Stimulated activated CD8-positive, alpha-beta memory T cell treated with anti-CD3 and anti-CD28 coated beads, Interleukin-7, amount 100 ng/mL, for 48 hours (primary cell): Measurements from ENCODE around the gene KAT6B.

Experiments
- DNase-seq, 2 donors: peaks; one replicate each; pipeline ENCODE4 v3.0.0-alpha.2; 2020; ENCODE audit warnings: low read depth in 1 of 2; ENCODE audit errors: extremely low read depth in 1 of 2

Gene KAT6B

DNA sequence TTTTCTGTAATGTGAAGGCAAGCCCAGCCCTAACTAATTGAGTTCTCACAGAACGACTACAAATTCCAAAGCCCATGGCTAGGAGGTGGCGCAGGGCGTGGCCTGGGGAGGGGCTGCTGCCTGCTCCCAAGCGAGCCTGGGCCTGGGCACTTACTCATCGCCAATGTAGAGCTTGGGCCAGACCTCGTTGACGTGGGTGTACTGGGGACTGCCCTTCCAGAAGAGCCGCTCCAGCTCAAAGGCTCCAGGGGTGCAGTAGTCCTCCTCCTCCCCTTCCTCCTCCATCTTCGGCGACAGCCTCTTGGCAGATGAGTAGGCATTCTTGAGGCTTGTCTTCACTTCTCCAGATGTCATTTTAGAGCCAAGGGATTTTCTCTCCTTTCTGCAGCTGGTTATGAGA is 231.8 kb downstream of the KAT6B start:
- DNase-seq, result no peak

DNA sequence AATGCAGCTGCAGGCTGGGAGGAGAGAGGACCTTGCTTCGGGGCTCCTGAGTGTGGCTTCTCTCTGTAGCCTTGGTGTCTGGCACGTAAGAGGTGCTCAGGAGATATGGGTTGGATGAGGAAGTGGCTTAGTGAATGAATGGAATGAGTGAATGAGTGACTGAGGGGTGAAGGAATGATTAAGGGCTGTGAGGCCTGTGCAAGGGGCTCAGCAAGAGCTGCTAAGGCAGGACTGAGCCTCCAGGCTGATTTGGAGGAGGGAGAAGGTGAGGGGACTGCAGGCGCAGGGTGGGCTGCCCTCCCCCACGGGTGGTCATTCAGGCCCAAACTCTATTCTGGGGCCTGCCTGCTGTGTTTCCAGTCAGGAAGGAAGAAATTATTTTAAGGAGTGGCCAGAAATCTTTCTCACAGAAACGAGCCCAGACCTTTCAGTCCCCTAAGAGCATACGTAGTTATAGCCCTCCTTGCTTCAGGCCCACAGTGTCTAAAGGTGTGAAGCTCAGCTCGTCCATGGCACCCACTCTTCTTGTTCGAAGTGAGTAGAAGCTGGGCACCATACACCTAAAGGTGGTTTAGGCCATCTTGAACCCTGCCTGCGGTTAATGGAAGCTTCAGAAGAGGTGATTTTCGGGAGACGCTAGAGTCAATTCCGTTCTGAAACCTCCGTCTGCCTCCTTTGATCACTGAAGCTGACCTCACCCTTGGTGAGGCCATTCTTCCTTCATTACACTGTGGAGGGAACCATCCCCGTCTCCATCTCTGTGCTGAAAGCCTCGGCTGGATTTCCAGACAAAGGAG is 235.5 kb downstream of the KAT6B start:
- DNase-seq, result no peak

DNA sequence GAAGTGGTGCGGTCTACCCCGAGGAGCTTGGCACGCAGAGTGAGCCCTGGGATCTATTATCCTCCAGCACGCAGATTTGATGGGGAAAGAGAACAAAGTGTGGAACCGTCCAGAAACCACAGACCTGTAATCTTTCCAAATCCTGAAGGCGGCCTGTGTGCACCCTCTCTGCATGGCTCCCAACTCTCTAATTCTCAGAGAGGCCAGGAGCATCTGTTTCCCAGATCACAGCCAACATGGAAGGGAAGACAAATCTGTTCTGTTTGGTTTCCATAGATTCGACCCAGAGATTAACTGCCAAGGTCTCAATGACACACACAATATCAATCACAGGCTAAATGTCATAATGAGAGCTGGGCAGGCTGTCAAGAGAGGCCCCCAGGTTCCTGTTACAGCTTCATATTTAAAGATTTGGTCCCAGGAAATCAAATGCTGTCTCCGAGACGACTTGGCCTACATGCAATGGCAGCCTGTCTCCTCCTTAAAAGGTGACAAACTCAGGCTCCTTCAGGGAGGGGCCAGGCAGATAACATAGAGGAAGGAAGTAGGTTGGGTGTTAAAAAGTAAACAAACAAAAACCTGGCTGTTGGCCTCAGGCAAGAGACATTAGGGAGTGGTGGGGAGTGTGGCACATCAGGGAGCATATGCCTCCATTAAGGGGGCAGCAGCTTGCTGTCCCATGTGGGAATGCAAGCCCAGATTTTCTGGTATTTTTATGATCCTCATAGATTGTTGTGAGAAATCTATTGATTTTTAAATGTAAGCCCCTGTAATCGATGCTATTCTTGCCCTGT is 236.3 kb downstream of the KAT6B start:
- no peak for DNase-seq

DNA sequence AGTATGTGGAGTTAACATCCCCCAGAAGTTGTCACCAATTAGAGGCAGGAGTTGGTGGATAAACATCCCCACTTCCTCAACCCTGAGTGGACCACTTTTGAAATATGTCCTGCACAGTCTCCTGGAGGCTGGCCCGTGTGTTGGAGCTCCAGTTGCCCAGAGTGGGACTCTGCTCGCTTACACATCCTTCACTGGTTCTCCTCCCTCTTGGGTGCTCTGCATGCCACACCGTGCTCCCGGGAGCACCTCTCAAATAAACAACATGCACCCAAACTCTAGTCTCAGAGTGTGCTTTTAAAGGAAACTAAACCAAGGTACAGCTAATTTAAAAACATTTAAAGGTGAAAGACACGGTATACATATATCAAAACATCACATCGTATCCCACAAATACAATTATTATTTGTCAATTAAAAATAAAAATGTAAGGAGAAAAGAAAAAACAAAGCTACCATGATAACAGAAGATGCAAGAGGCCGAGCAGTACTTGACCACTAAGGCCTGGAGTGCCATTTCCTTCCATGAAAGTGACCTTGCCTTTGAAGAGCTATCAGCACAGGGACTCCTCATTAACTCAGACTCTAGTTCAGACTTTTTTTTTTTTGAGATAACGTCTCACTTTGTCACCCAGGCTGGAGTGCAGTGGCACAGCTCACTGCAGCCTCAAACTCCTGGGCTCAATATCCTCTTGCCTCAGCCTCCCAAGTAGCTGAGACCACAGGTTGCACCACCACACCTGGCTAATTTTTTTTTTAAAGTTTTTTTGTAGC is 237.2 kb downstream of the KAT6B start:
- DNase-seq, result no peak

DNA sequence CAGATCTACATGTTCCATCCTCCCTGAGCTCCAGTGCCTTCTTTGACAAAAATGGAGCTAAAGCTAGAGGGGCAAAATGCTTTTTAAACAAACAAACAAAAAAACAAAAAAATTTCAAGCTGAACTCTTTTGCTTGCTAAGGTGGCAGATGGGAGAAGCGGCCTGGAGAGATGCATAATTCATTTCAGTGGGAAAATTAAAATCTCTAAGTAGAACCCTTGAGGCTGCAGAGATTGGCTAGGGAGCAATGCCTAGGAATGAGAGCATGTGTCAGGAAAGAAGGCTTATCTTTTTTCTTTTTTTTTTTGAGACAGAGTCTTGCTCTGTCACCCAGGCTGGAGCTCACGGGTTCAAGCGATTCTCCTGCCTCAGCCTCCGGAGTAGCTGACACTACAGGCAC is 238.7 kb downstream of the KAT6B start:
- DNase-seq, result no peak

DNA sequence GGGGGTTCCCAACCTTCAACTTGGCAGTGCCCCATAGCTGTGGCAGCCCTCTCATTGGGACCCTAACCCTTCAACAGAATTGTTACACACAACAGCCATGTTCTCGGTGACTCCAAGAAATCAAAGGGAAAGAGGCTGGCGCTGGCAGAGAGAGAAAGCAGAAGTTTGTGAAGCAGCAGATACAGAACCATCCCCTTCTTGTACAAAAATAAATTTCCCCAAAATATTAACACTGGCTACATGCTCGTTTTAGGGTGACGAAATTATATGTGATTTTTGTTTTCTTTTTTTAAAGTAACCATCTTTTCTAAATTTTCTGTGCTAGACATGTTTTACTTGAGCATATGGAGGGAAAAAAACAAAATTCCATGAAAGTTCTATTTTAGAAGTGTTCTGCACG is 239.9 kb downstream of the KAT6B start:
- DNase-seq, result no peak

DNA sequence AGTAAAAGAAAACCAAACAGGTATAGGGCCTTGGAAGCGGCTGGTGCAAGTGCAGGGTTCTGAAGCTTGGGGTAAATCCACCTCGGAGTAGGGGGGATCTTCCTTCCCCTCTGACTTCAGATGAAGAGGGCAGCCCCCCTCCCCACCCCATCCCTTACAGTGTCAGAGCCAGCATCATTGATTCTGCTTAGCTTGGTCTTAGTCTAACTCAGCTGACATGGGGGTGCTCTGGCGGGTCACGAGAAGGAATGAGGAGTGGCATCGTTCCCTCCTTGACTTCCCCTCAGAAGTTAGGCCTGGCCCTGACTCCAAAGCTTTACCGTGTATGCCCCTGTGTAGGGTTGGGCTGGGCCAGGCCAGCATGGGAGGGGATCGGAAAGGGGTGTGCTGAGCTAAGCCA is 240.9 kb downstream of the KAT6B start:
- DNase-seq, result no peak

DNA sequence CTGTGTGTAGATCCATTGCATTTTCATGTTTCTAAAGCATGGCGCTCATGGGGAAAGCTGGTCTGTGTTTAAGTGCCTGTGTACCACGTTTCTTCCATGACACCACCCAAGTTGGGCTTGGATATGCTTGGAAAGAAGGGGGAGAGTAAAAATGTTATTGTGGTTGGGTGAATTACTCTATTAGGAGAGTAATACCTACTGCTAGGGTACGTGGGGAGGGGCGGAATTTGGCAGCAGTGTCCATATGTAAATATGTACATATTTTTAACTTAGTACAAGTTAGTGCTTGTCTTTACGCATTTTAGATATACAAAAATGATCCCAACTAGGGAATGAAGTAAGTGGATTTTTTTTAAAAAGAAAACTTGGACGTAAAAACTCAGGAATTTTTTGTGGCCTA is 242.1 kb downstream of the KAT6B start:
- no peak for DNase-seq

DNA sequence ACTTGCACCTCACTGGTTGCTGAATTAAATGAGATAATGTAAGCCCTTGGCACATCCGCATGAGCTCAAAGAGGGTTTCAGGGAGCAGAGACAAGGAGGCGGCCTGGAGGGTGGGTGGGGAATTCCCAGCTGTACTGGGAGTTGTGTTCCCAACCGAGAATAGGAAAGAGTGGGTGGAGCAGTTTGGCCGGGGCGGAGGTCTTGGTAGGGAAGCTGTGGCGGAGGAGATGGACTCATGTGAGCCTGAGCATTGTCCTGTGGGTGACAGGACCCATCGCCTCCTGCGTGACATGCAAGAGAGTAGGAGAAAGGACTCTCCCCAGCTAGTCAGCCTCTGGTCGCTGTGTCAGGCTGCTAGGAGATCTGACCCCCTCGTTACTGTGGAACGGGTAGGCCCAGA is 244.1 kb downstream of the KAT6B start:
- DNase-seq, result no peak

DNA sequence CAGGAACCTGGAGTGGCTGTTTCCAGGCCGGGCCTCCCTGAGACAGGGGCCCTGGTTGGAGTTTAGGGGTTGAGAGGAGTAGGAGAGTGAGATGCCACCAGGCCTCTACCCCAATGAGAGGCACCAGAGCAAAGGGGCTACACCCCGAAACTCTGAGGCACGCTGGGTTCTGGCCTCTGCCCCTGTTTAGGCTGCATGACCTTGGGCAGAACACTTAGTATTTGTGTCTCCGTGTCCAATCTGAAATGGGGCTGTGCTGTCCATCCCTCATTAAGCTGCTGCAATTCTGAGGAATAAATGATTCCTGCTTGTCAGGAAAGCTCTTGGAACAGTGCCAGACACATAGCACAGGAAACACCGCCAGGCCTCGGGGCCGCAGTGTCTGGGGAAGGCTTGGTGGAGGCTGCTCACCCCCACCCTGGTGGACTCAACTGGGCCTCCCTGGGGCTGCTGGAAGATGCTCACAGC is 244.6 kb downstream of the KAT6B start:
- no peak for DNase-seq

DNA sequence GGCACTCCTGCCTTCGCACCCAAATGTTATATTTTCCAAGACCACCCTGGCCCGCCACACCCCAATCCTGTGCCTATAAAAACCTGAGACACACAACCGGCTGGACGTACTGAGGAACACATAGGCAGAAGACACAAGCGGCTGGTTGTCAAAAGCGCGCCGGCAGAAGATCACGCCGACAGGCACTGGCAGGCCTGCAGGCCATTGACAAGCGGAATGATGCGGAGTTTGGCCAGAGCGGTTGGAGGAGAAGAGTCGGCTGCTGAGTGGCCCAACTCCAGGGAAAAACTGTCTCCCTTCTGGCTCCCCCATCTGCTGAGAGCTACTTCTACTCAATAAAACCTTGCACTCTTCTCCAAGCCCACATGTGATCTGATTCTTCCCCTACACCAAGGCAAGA is 245.4 kb downstream of the KAT6B start:
- DNase-seq, result no peak

DNA sequence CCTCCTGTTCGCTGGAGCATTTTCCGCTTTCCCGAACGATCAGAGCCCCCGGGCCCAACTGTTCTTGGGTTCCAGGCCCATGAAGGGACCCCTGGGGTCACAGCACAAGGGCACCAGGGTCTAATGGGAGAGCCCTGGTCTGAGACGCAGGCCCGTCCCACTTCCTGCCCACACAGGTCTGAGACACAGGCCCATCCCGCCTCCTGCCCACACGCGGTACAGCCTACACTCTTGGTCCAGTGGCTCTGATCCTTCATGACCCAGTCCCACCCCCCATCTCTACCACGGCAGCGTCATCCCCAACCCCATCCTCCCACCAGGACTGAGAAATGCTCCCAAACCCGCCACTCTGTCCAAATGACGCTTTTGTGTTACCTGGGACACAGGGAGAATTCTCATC is 246.3 kb downstream of the KAT6B start:
- no peak for DNase-seq

DNA sequence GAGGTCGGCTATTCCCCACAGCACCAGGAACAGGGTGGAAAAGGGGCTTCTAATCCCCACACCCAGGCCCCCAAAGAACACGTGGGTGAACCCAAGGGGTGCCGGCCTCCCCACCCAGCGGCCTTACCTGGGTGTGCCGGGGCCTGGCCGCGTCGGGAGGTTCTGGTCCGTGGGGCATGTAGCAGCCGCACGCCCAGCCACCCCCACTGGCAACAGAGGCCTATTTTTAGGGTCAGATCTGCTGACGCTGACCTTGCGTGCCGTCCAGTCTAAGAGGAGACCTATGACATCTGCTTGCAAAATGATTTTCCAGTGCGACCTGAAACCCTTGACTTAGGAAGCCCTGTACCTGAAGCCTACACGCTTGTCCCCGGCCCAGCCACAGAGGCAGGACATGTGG is 247.0 kb downstream of the KAT6B start:
- no peak for DNase-seq

DNA sequence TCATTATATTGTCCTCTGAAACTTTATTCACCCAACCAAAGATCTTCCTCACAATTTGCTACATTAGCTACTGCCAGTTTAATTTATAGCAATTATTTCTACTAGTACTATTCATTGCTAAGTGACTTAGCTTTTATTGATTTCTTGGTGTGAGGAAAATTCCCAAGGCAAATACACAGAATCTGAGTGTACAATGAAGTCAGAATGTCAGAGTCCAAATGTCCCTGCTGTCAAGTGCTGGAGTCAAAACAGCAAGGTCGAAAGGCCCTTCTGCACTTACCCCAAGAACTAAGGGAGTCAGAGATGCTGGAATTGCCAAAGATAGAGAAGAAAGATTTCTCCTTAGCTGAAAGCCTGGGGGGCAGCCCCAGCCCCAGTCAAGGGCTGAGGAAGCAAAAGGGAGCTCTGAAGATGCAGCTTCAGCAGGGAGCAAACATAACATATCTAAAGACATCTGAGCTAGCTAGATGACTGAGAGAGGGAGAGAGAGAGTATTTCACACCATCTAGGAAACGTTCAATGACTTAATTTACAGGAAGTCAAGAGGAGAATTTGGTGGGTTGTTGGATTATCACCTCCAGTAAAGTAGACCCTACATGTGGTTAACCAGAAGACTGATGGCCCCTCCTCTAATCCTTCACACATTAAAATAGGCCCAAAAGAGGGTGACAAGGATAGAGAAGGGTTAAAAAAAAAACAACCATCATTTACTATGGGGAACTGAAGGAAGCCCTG is 248.5 kb downstream of the KAT6B start:
- no peak for DNase-seq

DNA sequence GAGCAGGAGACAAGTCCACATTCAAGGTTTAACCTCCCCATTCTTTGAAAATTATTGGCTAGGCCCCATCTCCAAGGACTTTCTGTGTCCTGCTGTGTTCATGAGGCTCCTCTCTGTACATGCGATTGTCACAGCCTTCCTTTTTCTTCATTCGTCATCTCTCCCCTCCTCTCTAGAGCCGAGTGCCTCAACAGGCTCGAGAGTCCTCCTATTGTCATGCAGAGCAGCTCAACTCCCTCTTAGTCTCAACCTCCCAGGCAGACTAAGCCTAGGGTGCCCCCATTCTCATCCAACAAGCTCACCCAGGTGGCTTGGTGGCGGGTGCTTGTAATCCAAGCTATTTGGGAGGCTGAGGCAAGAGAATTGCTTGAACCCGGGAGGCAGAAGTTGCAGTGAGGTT is 249.9 kb downstream of the KAT6B start:
- DNase-seq, result no peak

DNA sequence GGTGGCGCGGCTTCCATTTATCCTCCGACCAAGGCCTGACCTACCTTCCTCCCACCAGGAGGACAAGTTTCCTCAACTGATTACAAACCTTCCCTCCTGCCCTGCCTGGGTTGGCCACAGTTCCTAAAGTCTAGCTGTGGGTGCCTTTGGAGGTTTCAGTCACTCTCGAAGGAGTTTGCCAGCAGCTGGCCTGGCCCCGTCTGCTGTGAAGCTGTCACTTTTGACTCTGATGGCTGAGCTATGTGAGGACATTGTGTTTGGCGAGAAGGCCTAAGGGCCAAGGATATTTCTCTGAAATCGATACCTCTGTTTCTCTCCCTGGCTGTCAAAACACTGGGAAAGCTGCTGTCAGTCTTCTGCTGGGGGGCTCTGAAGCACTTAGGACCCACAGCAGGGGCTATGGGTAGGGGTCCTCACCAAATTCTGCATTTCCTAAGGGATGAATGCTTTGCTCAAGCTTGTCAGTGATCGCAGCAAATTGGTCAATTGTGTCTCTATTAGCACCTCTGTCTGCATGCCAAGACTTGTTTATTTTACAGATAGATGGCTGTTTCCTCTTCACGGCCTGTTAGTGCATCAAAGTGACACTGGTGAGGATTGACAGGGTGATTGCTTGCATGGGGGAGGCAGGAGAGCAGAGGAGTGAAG is 253.2 kb downstream of the KAT6B start:
- no peak for DNase-seq

DNA sequence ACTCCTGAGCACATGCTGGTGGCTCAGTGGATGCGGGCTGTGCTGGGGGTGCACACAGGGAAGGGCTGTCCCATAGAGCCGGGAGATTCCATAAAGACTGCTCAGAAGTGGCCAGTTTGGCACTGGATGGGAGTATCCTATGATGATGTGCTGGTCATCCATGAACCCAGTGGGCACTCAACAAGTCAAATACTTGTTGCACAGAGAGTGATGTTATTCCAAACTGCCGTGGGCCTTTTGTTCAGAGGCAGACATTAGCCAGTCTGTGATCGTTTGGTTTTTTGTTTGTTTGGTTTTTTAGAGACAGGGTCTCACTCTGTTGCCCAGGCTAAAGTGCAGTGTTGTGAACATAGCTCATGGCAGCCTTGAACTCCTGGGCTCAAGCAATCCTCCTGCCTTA is 254.2 kb downstream of the KAT6B start:
- DNase-seq, result no peak

DNA sequence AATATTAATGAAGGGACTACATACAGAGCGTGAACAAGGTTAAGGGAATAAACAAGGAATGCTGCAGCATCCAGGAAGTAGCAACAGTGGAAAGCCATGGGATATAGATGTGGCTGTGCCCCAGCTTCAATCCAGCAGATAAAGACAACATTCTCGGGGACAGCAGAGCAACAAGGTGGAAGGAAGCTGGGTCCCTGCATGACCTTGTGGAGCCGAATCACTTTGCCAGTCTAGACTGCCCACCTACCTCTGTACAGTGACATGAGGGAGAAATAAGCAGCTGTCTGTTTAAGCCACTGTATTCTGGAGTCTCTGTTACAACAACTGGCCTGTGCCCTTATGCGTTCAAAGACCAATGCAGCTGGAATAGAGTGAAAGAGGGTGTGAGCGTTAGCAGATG is 255.0 kb downstream of the KAT6B start:
- no peak for DNase-seq
